GM10248 (cell line): ENCODE data around the gene CSRP1.

Source experiments
- CTCF ChIA-PET: fragments of 300-600 bp; sonication (Branson Sonifier 250); formaldehyde crosslinking; extraction: SDS; loops from one replicate; lab custom pipeline; 2021; ENCODE audit warnings: antibody characterized with exemption; lab: Yijun Ruan, JAX
- POLR2A ChIA-PET: fragments of 350-650 bp; sonication (Branson Sonifier 250); formaldehyde crosslinking; extraction: SDS; loops from one replicate; lab custom pipeline; 2020; ENCODE audit warnings: antibody characterized with exemption; lab: Yijun Ruan, JAX
- DNase-seq: peaks from one replicate; pipeline ENCODE4 v3.0.0; 2012; ENCODE audit errors: extremely low spot score
- CTCF ChIP-seq: IDR thresholded peaks from 2 replicates; pipeline ENCODE4 v1.5.1; 2012; ENCODE audit warnings: mild to moderate bottlenecking, low read depth; ENCODE audit errors: extremely low read depth, missing control alignments, control extremely low read depth

Gene CSRP1

GRCh38 chr1:201456499-201457309, 50.2 kb downstream of the CSRP1 start:
- DNase-seq = no peak
- ChIA-PET POLR2A (no interaction called here), CTCF (interaction anchor here (0.9 to 3.2 kb wide), 7 partner anchors 9 to 56 kb away, joined by 3 to 27 read pairs (median 6); partner anchors contain the start of gene PHLDA3)
- no peak for TF ChIP-seq CTCF

GRCh38 chr1:201455098-201455497, 51.8 kb downstream of the CSRP1 start:
- ChIA-PET CTCF (interaction anchor here (0.9 to 16.3 kb wide), 7 partner anchors 10 to 338 kb away, joined by 3 to 234 read pairs (median 4); no protein-coding TSS in a partner anchor), POLR2A (no interaction called here)
- no peak for TF ChIP-seq CTCF
- no peak for DNase-seq

- CTCF ChIA-PET = interaction anchor here (0.9 to 16.3 kb wide), 7 partner anchors 9 to 338 kb away, joined by 3 to 234 read pairs (median 5); no protein-coding TSS in a partner anchor
- POLR2A ChIA-PET = no interaction called here
- TF ChIP-seq CTCF = no peak
- no peak for DNase-seq
Observed at GRCh38 chr1:201454608-201455007, 52.3 kb downstream of the CSRP1 start.

GRCh38 chr1:201452866-201453265, 54.1 kb downstream of the CSRP1 start:
- POLR2A ChIA-PET = no interaction called here
- CTCF ChIA-PET = interaction anchor here (1.3 to 16.3 kb wide), 4 partner anchors 13 to 60 kb away, joined by 4 to 234 read pairs (median 133); no protein-coding TSS in a partner anchor
- no peak for DNase-seq
- TF ChIP-seq CTCF = no peak

- ChIA-PET CTCF (interaction anchor here (0.6 to 16.3 kb wide), 5 partner anchors 10 to 62 kb away, joined by 3 to 234 read pairs (median 92); no protein-coding TSS in a partner anchor), POLR2A (no interaction called here)
- no peak for TF ChIP-seq CTCF
- DNase-seq = no peak
Observed at GRCh38 chr1:201450721-201451291, 56.1 kb downstream of the CSRP1 start.

- DNase-seq = no peak
- TF ChIP-seq CTCF = no peak
- POLR2A ChIA-PET = no interaction called here
- CTCF ChIA-PET = interaction anchor here (0.7 to 16.3 kb wide), 13 partner anchors 8 to 64 kb away, joined by 3 to 234 read pairs (median 14); partner anchors contain the start of genes CSRP1 and PHLDA3
Observed at GRCh38 chr1:201448990-201449389, 57.9 kb downstream of the CSRP1 start.
